Heart left ventricle (tissue), 13 donors: ENCODE measurements around the gene FMNL3.

ENCODE experiments used
- CTCF ChIP-seq, 12 donors: fragments of 200-600 bp; sonication (generic) in 4 of 12; IDR thresholded peaks; one replicate each; pipeline versions ENCODE4 v1.5.0 to v1.8.0; 2018 to 2022; ENCODE audit warnings: antibody characterized with exemption in 12 of 12, mild to moderate bottlenecking in 5 of 12
- POLR2A ChIP-seq, 2 donors: fragments of 450-650 bp; IDR thresholded peaks; one replicate each; pipeline ENCODE4 v1.6.1; 2017; ENCODE audit warnings: antibody characterized with exemption in 2 of 2, mild to moderate bottlenecking in 2 of 2, moderate library complexity in 2 of 2
- donor health status: ischemic (EF 13 %, LVEDD 7.1; RV severe dilation, severe dysfunction).
- donor health status: DM: no; HTN: yes; CAD: no.
- donor health status: DM: no; HTN: no; CAD: no.
- donor health status: ischemic (EF 25% LVEDD 6.9; RV normal size, moderate dysfunction).
- donor health status: ischemic (EF 25% LVEDD 5.7; RV mildly dilated, moderate dysfunction).
- donor health status: ischemic (EF 35%, LVEDD 5.7; RV mildly dilated, moderate dysfunction).
- donor health status: nonischemic (EF 11% LVEDD 7.7; RV severe dilation, severe dysfunction).
- donor health status: DM: yes; HTN: yes; CAD: no.
- donor health status: PGD.
- donor health status: ischemic (EF 29% LVEDD 5.4; RV normal size, mild dysfunction).
- donor health status: nonischemic (EF 23%, LVEDD 6.1; RV moderate dilation, normal function).

GRCh38 chr12:49703647-49704137, 3.5 kb downstream of the FMNL3 start:
- TF ChIP-seq CTCF (IDR thresholded peaks at IDR 0.05): no peak
- no peak for TF ChIP-seq POLR2A (IDR thresholded peaks at IDR 0.05)
